Measurements from ENCODE around the gene CD79B.
"Not testable (repeated sequence)": the region's sequence is repeated elsewhere in the genome, so short reads cannot be mapped to it uniquely, and the experiment has no call there.

CD79B gene

GRCh38 chr17:63929860-63930766, 2.0 kb downstream of the CD79B start:
- no peak overlapping the region for H3K4me3 ChIP-seq (ENCODE audit: low read length)
- no peaks in the 10 kb centered on the region for H3K27me3 ChIP-seq (ENCODE audit: insufficient read depth, low read length)
- WGBS, result 92% methylated on average over 24 of the region's 24 CpGs
- no peaks in the 10 kb centered on the region for H3K36me3 ChIP-seq (ENCODE audit: insufficient read depth, low read length)
- peaks cover 9% of the 10 kb centered on the region; the same call in 1 of the 2 replicates for H3K4me1 ChIP-seq (ENCODE audit: insufficient read depth, low read length)
- H3K27ac ChIP-seq (ENCODE audit: low read depth, low read length), result no peak overlapping the region
- H3K9me3 ChIP-seq (ENCODE audit: insufficient read depth, low read depth, low read length), result no peaks in the 10 kb centered on the region
- H3K9ac ChIP-seq (ENCODE audit: low read depth, low read length), result no peak overlapping the region

- H3K9me3 ChIP-seq (ENCODE audit: insufficient read depth, low read depth, low read length), result no peaks in the 10 kb centered on the region
- no peak overlapping the region for H3K4me3 ChIP-seq (ENCODE audit: low read length)
- WGBS, result 94% methylated on average over 10 of the region's 10 CpGs
- H3K36me3 ChIP-seq (ENCODE audit: insufficient read depth, low read length), result no peaks in the 10 kb centered on the region
- H3K27me3 ChIP-seq (ENCODE audit: insufficient read depth, low read length), result no peaks in the 10 kb centered on the region
- H3K9ac ChIP-seq (ENCODE audit: low read depth, low read length), result no peak overlapping the region
- H3K27ac ChIP-seq (ENCODE audit: low read depth, low read length), result no peak overlapping the region
- peaks cover 9% of the 10 kb centered on the region; the same call in 1 of the 2 replicates for H3K4me1 ChIP-seq (ENCODE audit: insufficient read depth, low read length)
Measured at GRCh38 chr17:63928966-63929695, 3.0 kb downstream of the CD79B start.

GRCh38 chr17:63928172-63928666, 3.9 kb downstream of the CD79B start:
- Histone ChIP-seq H3K9ac (ENCODE audit: low read depth, low read length) (no peak overlapping the region), H3K4me3 (ENCODE audit: low read length) (no peak overlapping the region), H3K9me3 (ENCODE audit: insufficient read depth, low read depth, low read length) (no peaks in the 10 kb centered on the region), H3K36me3 (ENCODE audit: insufficient read depth, low read length) (no peaks in the 10 kb centered on the region), H3K27ac (ENCODE audit: low read depth, low read length) (no peak overlapping the region), H3K4me1 (ENCODE audit: insufficient read depth, low read length) (peaks cover 9% of the 10 kb centered on the region; the same call in 1 of the 2 replicates), H3K27me3 (ENCODE audit: insufficient read depth, low read length) (no peaks in the 10 kb centered on the region)
- 86% methylated on average over 10 of the region's 10 CpGs for WGBS

- Histone ChIP-seq H3K4me3 (ENCODE audit: low read length) (no peak overlapping the region), H3K4me1 (ENCODE audit: insufficient read depth, low read length) (peaks cover 9% of the 10 kb centered on the region; the same call in 1 of the 2 replicates), H3K27ac (ENCODE audit: low read depth, low read length) (no peak overlapping the region)
Measured at GRCh38 chr17:63927464-63928171, 4.5 kb downstream of the CD79B start.

GRCh38 chr17:63926164-63926563, 6.0 kb downstream of the CD79B start:
- H3K4me1 ChIP-seq (ENCODE audit: insufficient read depth, low read length), result peaks cover 6% of the 10 kb centered on the region; the same call in 1 of the 2 replicates
- H3K27me3 ChIP-seq (ENCODE audit: insufficient read depth, low read length), result no peaks in the 10 kb centered on the region
- H3K9me3 ChIP-seq (ENCODE audit: insufficient read depth, low read depth, low read length), result no peaks in the 10 kb centered on the region
- H3K36me3 ChIP-seq (ENCODE audit: insufficient read depth, low read length), result no peaks in the 10 kb centered on the region
- no peak overlapping the region for H3K27ac ChIP-seq (ENCODE audit: low read depth, low read length)
- no peak overlapping the region for H3K9ac ChIP-seq (ENCODE audit: low read depth, low read length)
- H3K4me3 ChIP-seq (ENCODE audit: low read length), result no peak overlapping the region
- 87% methylated on average over 2 of the region's 2 CpGs for WGBS

More at GRCh38 chr17:63927464-63928171, 4.5 kb downstream of the CD79B start:
- 88% methylated on average over 8 of the region's 8 CpGs for WGBS
- Histone ChIP-seq H3K36me3 (ENCODE audit: insufficient read depth, low read length) (no peaks in the 10 kb centered on the region), H3K9me3 (ENCODE audit: insufficient read depth, low read depth, low read length) (no peaks in the 10 kb centered on the region), H3K27me3 (ENCODE audit: insufficient read depth, low read length) (no peaks in the 10 kb centered on the region), H3K9ac (ENCODE audit: low read depth, low read length) (no peak overlapping the region)

GRCh38 chr17:63925615-63926014, 6.5 kb downstream of the CD79B start:
- no peaks in the 10 kb centered on the region for H3K27me3 ChIP-seq (ENCODE audit: insufficient read depth, low read length)
- H3K4me1 ChIP-seq (ENCODE audit: insufficient read depth, low read length), result 0 out of 2 replicates have a peak, but pooled peaks cover under 1% of the 10 kb centered on the region
- no peak overlapping the region for H3K4me3 ChIP-seq (ENCODE audit: low read length)
- H3K9ac ChIP-seq (ENCODE audit: low read depth, low read length), result no peak overlapping the region
- H3K36me3 ChIP-seq (ENCODE audit: insufficient read depth, low read length), result no peaks in the 10 kb centered on the region
- 82% methylated on average over 5 of the region's 5 CpGs for WGBS
- no peak overlapping the region for H3K27ac ChIP-seq (ENCODE audit: low read depth, low read length)
- H3K9me3 ChIP-seq (ENCODE audit: insufficient read depth, low read depth, low read length), result no peaks in the 10 kb centered on the region

- not testable (repeated sequence) for H3K27me3 ChIP-seq (ENCODE audit: insufficient read depth, low read length); H3K4me1 ChIP-seq (ENCODE audit: insufficient read depth, low read length); H3K9ac ChIP-seq (ENCODE audit: low read depth, low read length); H3K9me3 ChIP-seq (ENCODE audit: insufficient read depth, low read depth, low read length); H3K27ac ChIP-seq (ENCODE audit: low read depth, low read length); H3K36me3 ChIP-seq (ENCODE audit: insufficient read depth, low read length); H3K4me3 ChIP-seq (ENCODE audit: low read length)
- 94% methylated on average over 8 of the region's 9 CpGs for WGBS
Measured at GRCh38 chr17:63922402-63922801, 9.7 kb downstream of the CD79B start.

- not testable (repeated sequence) for H3K4me1 ChIP-seq (ENCODE audit: insufficient read depth, low read length); H3K36me3 ChIP-seq (ENCODE audit: insufficient read depth, low read length); H3K9me3 ChIP-seq (ENCODE audit: insufficient read depth, low read depth, low read length); H3K27ac ChIP-seq (ENCODE audit: low read depth, low read length); H3K4me3 ChIP-seq (ENCODE audit: low read length); H3K27me3 ChIP-seq (ENCODE audit: insufficient read depth, low read length); H3K9ac ChIP-seq (ENCODE audit: low read depth, low read length)
- 91% methylated on average over 5 of the region's 5 CpGs for WGBS
Measured at GRCh38 chr17:63920779-63921178, 11.4 kb downstream of the CD79B start.

- H3K4me1 ChIP-seq (ENCODE audit: insufficient read depth, low read length); H3K27ac ChIP-seq (ENCODE audit: low read depth, low read length); H3K27me3 ChIP-seq (ENCODE audit: insufficient read depth, low read length); H3K9ac ChIP-seq (ENCODE audit: low read depth, low read length); H3K9me3 ChIP-seq (ENCODE audit: insufficient read depth, low read depth, low read length); H3K36me3 ChIP-seq (ENCODE audit: insufficient read depth, low read length); H3K4me3 ChIP-seq (ENCODE audit: low read length): not testable (repeated sequence)
- WGBS, result 93% methylated on average over 6 of the region's 6 CpGs
Measured at GRCh38 chr17:63920050-63920449, 12.1 kb downstream of the CD79B start.

GRCh38 chr17:63919311-63919723, 12.8 kb downstream of the CD79B start:
- H3K4me3 ChIP-seq (ENCODE audit: low read length), result no peak overlapping the region
- WGBS, result 60% methylated on average over 8 of the region's 8 CpGs
- no peaks in the 10 kb centered on the region; the same call in 1 of the 2 replicates for H3K27me3 ChIP-seq (ENCODE audit: insufficient read depth, low read length)
- no peak overlapping the region for H3K9ac ChIP-seq (ENCODE audit: low read depth, low read length)
- H3K27ac ChIP-seq (ENCODE audit: low read depth, low read length), result no peak overlapping the region
- no peaks in the 10 kb centered on the region for H3K36me3 ChIP-seq (ENCODE audit: insufficient read depth, low read length)
- H3K9me3 ChIP-seq (ENCODE audit: insufficient read depth, low read depth, low read length), result no peaks in the 10 kb centered on the region
- no peaks in the 10 kb centered on the region for H3K4me1 ChIP-seq (ENCODE audit: insufficient read depth, low read length)
